GM21390 (cell line): ENCODE measurements around the gene EPHA3.

Experiments used
- ATAC-seq: cut with Tn5 transposase; IDR thresholded peaks from one replicate; pipeline ENCODE4 v1.9.1; 2021; ENCODE audit not compliant: unreplicated experiment

Gene EPHA3

GRCh38 chr3:89278302-89279025 is 171.0 kb downstream of the EPHA3 start:
- no peak for ATAC-seq

- no peak for ATAC-seq
These were observed 172.9 kb downstream of the EPHA3 start for GRCh38 chr3:89280301-89280700.

DNA sequence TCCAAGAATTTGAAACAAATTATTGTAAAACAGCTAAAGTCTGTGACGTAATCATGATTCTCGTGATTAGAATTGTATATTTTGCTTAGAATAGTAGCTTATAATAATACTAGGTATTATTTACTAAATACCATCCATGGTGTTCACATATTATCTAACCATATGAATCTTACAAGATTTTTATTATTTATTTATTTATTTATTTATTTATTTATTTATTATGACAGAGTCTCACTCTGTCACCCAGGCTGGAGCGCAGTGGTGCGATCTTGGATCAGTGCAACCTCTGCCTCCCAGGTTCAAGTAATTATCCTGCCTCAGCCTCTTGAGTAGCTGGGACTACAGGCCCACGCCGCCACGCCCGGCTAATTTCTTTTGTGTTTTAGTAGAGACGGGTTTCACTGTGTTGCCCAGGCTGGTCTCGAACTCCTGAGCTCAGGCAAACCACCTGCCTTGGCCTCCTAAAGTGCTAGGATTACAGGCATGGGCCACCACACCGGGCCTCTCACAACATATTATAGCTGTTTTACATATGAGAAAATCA is 173.5 kb downstream of the EPHA3 start:
- no peak for ATAC-seq

GRCh38 chr3:89287902-89288508 is 180.6 kb downstream of the EPHA3 start:
- ATAC-seq: no peak

GRCh38 chr3:89289574-89290190 is 182.3 kb downstream of the EPHA3 start:
- ATAC-seq: no peak

DNA sequence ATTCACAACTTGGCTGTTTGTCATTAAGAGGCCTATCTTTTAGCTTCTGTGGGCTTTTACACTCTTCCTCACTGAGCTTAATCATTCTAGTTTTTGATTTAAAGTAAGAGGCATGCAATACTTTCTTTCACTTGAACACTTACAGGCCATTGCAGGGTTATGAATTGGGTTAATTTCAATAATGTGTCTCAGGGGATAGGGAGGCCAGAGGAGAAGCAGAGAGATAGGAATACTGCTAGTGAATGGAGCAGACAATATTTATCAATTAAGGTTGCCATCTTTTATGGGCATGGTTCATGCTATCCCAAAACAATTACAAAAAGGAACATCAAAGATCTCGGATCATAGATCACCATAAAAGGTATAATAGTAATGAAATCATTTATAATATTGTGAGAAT is 189.8 kb downstream of the EPHA3 start:
- ATAC-seq: no peak

GRCh38 chr3:89300526-89300925 is 193.1 kb downstream of the EPHA3 start:
- no peak for ATAC-seq

DNA sequence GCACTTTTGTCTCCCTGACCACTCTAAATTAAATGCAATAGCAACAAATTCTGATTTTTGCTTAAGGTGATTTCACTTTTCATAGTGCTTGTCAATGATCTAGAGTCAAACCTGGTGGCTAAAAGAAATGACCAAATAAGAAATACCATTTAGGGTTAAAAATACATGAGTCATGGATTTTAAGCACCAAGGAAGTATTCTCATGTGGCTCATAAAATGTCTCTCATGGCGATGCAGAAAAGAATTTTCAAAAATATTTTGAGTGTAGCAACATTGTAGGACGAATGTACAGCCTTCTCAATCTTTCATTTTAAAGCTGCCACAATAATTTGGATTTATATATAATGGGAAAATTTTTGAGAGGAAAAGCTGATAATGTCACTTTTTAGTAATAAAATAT is 193.6 kb downstream of the EPHA3 start:
- no peak for ATAC-seq

DNA sequence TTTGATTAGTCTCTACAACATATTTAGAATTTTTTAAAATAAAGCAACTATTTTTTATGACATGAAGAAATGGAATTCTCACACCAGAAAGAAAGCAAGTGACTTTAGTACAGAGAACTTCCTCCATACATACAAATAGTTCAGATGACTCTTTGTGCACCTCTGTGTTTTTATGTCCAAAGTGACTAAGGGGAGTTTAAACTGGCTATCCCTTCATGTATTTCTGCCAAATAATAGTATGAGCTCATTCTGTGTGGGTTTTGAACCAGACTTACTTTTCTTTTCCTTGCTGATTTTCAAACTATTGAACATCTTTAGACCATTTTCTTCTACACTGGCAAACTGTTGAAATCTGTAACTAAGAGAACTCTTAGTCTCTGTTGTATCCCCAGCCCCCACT is 196.3 kb downstream of the EPHA3 start:
- no peak for ATAC-seq

DNA sequence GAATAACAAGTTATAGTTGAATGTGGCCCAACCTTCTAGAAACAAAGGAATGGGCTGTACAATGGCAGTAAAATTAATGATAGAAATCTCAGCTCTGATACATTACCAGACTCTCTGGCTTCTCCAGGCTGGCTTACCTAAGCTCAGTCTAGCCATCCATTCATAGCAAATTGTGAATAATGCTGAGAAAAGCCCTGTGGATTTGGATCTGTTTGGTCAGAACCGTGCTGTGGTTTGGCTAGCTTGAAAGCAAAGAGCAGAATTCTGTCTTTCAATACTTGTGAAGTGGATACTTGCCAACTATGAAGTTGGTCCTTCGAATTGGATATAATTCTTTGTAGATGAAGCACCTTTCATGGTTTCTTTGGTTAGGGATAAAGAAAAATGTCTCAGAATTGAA is 199.1 kb downstream of the EPHA3 start:
- ATAC-seq: no peak

GRCh38 chr3:89311581-89311980 is 204.2 kb downstream of the EPHA3 start:
- no peak for ATAC-seq

GRCh38 chr3:89312141-89312540 is 204.7 kb downstream of the EPHA3 start:
- no peak for ATAC-seq

- no peak for ATAC-seq
These were observed 207.2 kb downstream of the EPHA3 start for GRCh38 chr3:89314454-89315098.

- no peak for ATAC-seq
These were observed 208.5 kb downstream of the EPHA3 start for GRCh38 chr3:89315750-89316470.

DNA sequence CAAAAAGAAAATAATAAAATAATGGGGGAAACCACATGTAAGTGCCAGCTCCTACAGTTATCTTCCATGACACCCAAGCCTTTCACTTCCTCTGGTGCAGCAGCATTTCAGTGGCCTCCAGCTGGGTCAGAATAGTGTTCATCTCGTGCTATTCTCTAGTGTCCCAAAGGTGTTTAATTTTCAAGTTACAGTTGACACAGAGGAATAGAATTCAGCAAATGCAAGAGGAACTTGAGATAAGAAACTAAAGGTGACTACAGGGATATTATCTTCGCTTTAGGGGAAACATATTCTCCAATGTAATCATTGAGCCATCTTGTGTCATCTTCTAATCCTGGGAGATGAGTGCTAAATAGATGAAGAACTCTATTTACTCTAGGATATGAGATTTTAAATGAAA is 212.8 kb downstream of the EPHA3 start:
- no peak for ATAC-seq

DNA sequence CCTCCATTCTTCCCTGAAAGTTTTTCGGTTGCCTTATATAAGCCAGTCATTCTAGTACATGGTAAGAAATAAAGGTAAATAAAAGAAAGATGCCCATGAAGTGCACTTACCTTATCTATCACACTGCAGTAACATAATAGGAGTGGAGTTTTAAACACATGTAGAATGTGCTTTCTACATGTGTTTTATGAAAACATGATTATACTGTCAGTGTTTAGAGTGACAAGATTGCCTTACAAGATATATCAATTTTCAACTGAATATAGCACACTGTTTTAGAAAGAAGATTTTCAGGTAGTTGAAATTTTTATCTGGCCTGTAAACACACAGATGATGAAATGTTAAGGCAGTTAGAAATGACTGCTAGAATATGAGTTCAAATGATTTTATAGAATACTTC is 219.6 kb downstream of the EPHA3 start:
- no peak for ATAC-seq

DNA sequence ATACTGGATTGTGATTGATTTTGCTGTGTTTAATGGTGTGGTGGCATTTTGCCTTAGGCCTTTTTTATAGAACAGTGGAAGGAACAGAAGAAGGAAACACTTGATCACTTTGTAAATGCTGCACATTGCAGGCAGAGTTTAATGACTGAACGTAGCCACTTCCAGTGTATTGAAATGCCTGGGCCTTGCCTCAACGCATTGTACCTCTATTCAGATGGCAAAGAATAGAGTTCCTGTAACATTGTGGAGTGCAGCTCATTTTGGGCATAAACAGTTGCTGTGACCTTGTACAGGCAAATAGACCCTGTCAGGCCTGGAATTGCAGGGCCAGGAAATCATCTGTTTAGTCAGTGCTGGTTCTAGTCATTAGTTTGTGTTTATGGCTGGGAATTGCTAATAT is 225.0 kb downstream of the EPHA3 start:
- no peak for ATAC-seq

GRCh38 chr3:89332793-89333192 is 225.4 kb downstream of the EPHA3 start:
- no peak for ATAC-seq

DNA sequence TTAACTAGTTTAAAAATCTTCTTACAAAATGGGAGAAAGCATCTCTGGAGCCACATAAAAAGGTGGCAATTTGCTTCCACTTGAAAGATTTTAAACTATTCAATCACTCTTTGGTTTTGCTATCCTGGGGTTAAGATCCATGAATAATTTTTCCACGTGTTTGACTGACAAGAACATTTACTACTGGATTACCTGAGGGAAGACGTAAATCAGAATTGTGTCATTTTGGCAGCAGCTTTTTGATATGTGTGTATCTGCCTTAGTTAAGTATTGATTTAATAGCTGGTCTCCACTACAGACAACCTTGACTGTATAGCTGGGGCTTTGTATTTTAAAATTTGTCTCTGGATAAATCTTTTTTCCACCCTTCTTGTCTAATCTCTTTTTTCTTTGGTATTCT is 228.3 kb downstream of the EPHA3 start:
- no peak for ATAC-seq

DNA sequence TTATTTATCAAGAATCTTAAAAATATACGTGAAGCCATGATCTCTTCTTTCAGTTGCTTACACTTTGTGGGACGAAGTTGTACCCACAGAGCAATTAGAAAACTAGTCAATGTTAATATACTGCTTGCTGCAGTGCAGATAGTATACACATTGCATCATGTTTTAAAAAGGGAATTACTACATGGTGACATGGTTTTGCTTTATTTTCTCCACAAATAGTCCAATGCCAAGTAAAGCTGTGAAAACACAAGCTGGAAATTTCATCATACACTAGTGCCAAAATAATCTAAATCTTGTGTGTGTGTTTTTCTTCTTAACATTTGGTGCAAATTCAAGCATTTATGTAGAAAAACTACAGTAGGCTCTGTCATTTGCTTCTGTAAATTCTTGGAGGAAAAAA is 233.0 kb downstream of the EPHA3 start:
- no peak for ATAC-seq

GRCh38 chr3:89344076-89344475 is 236.7 kb downstream of the EPHA3 start:
- no peak for ATAC-seq
